SK-N-SH (cell line): ENCODE results near the gene CCNY. TPM values are rescaled to one million over a fixed set of nuclear protein-coding genes. Genes with fewer than 3 reads are reported as not detected.

ENCODE experiments used
- CTCF ChIP-seq: fragments of 200-600 bp; sonication (generic); IDR thresholded peaks from 2 replicates; pipeline ENCODE4 v1.6.1; 2017; ENCODE audit warnings: antibody characterized with exemption, mild to moderate bottlenecking, moderate library complexity
- FOSL2 ChIP-seq: IDR thresholded peaks from 2 replicates; pipeline ENCODE4 v1.4.0; 2012; ENCODE audit warnings: low read depth, mild to moderate bottlenecking, moderate library complexity, borderline replicate concordance
- FOXM1 ChIP-seq: IDR thresholded peaks from 2 replicates; pipeline ENCODE4 v1.4.0; 2012; ENCODE audit warnings: low read depth, mild to moderate bottlenecking
- GABPA ChIP-seq: IDR thresholded peaks from 2 replicates; pipeline ENCODE4 v1.4.0; 2012; ENCODE audit warnings: low read depth, mild to moderate bottlenecking
- POLR2AphosphoS5 ChIP-seq: IDR thresholded peaks from 2 replicates; pipeline ENCODE4 v1.6.1; 2012; ENCODE audit warnings: low read depth, low read length
- RCOR1 ChIP-seq: fragments of 150-350 bp; IDR thresholded peaks from 2 replicates; pipeline ENCODE4 v1.6.1; 2017; ENCODE audit warnings: antibody characterized with exemption, low read length
- REST ChIP-seq: IDR thresholded peaks from 2 replicates; pipeline ENCODE4 v1.6.1; 2012; ENCODE audit warnings: mild to moderate bottlenecking, low read depth, low read length, moderate library complexity
- TEAD4 ChIP-seq: IDR thresholded peaks from 2 replicates; pipeline ENCODE4 v1.4.0; 2012; ENCODE audit warnings: mild to moderate bottlenecking, borderline replicate concordance; ENCODE audit not compliant: insufficient read depth
- ZBTB33 ChIP-seq: IDR thresholded peaks from 2 replicates; pipeline ENCODE4 v1.4.0; 2012; ENCODE audit warnings: low read depth, borderline replicate concordance
- polyA plus RNA-seq, 3 experiments: library from polyadenylated mRNA; depleted of rRNA; stranded (reverse); fragments of >200 nt; gene quantifications; 2 replicates each; pipeline ENCODE4 v1.2.3, GENCODE V29; 2012

The CCNY gene
- polyA plus RNA-seq, 1 of the 3 experiments (the other 2 are of a cell fraction) = 29.4 TPM

- TF ChIP-seq ZBTB33 (no peak), TEAD4 (peak; percentile 92), GABPA (no peak), FOXM1 (no peak), FOSL2 (no peak; the same call in 1 of the 2 replicates), CTCF (no peak), REST (0 out of 2 replicates have a peak, but pooled peaks have one; percentile 58), POLR2AphosphoS5 (peak; percentile 48; the same call in 1 of the 2 replicates), RCOR1 (no peak; the same call in 1 of the 2 replicates)
Measured at GRCh38 chr10:35447693-35448407, 111.5 kb downstream of the CCNY start (continued).
